GM19238 (cell line): ENCODE results near the gene DNASE2B.
"Not testable (repeated sequence)": the region's sequence is repeated elsewhere in the genome, so short reads cannot be mapped to it uniquely, and the experiment has no call there.

Experiments used
- DNase-seq: peaks from one replicate; pipeline ENCODE4 v3.0.0; 2011; ENCODE audit warnings: low spot score; ENCODE audit not compliant: insufficient read length

The DNASE2B gene

DNA sequence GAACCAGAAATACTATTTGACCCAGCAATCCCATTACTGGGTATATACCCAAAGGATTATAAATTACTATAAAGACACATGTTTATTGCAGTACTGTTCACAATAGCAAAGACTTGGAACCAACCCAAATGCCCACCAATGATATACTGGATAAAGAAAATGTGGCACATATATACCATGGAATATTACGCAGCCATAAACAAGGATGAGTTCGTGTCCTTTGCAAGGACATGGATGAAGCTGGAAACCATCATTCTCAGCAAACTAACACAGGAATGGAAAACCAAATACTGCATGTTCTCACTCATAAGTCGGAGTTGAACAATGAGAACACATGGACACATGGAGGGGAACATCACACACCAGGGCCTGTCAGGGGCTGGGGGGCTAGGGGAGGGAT, 50.4 kb downstream of the DNASE2B start:
- DNase-seq: not testable (repeated sequence)

DNA sequence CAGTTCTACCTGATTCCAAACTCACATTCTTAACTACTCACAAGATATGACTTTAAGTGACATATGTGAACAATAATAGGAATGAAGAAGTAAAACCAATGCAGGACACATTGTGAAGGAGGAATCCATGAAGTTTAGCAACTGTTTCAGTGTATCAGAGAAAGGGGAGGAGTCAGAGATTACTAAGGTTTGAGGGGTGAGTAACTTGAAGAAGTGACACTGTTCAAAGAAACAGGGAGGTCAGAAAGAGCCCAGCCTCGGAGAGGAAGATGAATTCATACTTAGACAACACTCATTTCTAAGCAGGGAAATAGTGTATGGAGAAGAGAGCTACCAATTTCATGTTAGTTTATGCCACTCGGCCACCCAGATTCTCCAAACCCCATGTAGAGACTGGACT, 52.6 kb downstream of the DNASE2B start:
- no peak for DNase-seq

DNA sequence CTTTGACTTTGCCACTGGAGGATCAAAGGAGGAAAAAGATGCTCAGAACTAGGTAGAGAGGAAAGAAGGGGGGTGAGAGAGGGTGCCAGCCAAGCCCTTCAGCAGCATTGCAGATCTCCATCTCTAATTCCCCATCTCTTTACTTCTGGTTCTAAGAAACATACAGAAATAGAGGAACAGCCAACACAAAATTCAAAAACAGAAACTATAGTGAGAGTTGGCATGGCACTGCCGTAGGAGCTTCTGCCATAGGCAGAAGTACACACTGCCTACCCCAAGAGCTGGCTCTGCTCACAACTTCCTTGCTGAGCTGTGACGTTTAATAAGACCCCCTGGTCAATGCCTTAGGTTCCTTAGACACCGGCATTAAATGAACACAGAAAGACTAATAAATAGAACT, 54.2 kb downstream of the DNASE2B start:
- DNase-seq: no peak

DNA sequence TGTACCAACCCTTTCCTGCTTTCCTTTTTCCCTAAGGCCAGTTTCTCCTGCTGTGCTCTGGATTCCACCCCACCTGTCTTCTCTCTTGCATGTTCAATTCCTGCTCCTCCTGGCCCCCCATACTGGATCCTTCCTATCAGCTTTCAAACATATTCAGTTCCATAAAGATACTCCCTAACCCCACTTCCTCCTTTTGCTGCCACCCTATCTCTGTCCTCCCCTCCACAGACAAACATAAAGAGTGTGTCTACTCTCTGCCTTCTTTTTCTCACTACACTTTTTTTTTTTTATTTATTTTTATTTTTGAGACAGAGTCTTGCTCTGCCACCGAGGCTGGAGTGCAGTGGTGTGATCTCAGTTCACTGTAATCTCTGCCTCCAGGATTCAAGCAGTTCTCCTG, 63.8 kb downstream of the DNASE2B start:
- no peak for DNase-seq
